ENCODE data around the gene SKAP2.

SKAP2 gene

DNA sequence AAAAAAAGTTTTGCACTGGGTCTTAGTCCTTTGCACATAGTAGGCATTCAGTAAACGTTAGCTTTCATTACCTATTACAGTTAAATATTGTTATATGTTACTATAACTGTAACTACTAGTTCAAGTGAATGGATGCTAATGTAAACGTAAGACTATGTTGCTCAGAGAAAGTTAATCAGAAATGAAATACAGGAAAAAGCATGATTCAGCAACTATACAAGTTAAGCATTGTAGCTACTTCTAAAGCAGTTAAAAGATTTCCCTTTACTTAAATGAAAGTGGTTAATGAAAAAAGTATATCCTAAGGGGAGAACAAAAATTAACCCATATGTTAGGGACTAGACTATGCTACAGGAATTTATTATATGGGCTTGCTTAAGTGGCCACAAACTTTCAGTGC lies 121.2 kb downstream of the SKAP2 start:
- no peak for DNase-seq

DNA sequence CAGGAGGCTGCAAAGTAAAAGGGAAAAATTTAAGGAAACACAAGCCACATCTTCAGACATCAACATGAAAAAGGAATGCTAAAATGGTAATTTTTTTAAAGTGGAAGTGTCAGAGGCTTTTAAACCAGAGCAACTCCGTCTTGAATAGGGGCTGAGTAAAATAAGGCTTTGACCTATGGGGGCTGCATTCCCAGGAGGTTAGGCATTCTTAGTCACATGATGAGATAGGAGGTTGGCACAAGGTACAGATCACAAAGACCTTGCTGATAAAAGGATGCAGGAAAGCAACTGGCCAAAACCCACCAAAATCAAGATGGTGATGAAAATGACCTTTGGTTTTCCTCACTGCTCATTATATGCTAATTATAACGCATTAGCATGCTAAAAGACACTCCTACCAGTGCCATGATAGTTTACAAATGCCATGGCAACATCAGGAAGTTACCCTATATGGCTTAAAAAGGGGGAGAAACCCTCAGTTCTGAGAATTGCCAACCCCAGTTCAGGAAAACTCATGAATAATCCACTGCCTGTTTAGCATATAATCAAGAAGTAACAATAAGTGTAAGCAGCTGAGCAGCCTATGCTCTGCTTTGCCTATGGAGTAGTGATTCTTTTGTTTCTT lies 128.3 kb downstream of the SKAP2 start:
- no peak for DNase-seq

DNA sequence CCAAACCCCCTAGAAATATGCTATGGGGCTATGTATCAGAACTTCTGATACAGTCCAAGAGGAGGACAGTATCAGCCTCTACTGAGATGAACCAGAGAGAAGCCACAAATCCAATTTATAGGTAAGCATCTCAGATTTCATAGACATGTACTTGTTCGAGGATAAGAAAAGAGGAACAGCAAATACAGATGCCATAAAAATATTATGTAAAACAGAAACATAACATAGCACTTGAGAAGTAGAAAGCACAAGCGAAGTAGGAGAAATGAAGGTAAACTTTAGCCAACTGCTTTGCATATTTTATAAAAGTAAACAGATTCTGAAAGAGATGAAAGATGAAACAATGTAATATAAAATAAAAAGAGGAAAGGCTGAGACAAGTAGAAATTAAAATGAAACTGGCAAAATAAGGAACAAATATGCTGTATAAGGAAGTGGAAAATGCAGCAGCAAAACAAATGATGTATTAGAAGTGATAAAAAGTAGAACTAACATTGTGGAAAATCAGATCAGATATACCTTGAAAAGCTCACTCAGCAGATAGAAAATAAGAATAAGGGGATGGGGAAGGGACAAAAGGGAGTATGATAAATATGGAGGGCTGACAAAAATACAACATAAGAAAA lies 135.1 kb downstream of the SKAP2 start:
- DNase-seq, result no peak

DNA sequence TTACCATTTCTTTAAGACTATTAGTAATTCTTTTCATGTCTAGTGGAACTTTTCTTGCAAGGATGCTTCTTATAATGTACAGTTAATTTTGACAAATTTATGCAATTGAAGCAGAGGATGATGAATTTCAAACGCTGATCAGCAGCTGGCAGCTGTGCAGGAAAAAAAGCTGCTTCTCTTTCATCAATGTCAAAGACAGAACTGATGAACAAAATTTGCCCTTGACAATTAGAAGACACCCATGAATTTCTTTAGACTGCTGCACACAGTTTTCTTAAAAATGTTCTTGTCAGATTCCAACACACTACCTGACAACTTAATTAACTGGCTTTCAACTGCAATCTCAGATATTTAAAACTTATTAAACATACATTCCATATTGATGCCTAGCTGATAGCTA lies 138.3 kb downstream of the SKAP2 start:
- no peak for DNase-seq

DNA sequence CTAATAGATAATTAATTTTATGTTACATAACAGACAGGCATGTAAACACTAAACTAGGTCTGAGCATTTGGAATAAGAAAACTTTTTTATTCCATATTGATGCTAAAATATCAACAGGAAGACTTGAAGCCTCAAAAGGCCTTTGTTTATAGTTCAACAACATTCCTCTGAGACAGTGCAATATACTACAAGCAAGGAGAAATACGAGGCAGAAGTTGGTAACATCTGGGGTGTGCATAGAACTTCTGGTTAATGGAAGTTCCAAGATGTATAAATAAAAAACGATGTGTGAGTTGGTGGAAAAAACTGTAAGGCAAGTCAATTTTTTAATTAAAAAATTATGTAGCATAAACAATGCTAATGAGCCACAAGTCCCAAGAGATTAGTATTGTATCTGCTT lies 139.6 kb downstream of the SKAP2 start:
- no peak for DNase-seq

DNA sequence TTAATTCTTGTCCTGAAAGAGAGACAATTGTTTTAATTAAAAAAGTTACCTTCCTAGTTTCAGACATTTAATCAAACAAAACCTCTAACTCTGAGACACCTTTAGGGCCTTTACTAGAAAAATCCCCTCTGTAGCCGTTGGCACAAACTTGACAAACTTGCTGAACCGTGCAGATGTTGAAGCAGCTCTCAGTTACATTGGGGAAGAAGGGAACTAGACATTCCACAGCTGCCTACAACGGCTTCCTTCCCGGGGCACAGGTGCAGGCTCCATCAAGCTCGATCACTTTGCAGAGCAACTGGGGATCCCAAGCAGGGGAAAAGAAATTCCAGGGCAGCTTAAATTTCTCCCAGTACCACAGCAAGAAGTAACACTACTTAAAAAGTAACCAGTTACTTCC lies 141.3 kb downstream of the SKAP2 start:
- DNase-seq, result no peak

DNA sequence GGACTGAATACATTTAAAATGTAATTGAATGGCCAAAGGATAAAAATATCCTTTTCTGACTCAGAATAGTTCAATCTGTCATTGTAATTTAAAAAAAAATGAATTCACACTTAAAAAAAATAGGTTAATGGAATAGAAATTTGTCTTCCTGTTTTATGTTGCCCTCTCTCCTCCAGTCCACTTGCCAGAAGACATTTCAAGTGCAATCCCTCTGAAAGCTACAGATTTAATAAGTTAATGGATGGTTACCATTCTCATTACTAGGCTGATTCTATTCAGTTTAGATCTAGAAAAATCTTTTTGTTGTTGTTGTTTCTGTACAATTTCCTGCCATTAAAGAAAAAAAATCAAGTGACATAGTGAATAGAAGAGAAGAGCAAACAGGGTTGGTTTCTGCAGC lies 142.9 kb downstream of the SKAP2 start:
- DNase-seq, result no peak

DNA sequence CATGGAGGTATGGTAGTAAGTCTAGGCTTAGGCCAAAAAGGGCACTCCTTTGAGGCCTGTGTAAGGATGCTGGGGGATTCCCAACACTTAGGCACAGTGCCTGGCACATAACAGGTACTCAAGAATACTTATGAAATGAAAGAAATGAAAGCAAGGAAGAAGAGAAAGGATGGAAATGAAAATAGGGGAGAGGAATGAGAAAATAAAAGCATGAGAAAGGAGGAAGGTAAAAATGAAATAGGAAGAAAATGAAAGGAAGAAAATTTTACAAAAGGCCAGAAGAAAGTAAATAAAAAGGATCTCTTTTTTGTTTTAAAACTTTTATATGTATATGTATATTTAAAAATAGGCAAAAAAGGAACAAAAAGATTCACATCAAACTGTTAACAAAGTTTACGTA lies 146.3 kb downstream of the SKAP2 start:
- no peak for DNase-seq

DNA sequence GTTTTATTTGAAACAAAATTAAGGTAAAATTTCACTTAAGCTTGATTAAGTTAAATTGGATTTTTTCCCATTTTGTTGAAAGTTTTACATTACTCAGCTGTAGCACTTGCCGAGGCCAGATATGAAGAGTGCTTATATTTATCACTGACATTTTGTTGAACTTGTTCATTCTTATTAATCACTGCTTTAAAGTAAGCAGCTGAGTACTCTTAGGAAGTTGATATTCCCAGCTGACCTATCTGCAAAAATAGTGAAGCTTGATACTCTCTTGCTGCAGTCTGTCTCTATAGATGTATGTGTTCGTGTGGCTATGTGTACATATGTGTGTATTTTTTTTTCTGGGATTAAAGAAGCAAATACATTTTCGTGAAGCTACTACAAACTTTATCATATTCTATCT lies 150.0 kb downstream of the SKAP2 start:
- DNase-seq, result no peak

DNA sequence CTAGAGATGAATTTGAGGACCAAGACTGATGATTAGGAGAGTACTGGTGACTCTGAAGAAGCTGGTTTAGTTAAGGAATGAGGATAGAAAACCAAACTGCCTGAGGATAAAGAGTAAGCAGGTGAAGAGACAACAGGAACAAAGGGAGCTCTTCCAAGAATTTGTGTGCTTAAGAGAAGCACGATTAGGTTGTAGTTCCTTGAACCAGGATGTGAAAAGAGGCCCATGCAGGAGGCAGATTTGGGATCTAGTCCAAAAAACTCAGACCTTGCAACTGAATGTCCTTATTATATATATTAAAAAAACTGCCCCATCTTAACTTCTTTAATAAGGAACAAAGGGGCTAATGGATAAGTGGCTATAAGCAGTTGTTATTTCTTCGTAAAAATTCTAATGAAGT lies 150.4 kb downstream of the SKAP2 start:
- no peak for DNase-seq

DNA sequence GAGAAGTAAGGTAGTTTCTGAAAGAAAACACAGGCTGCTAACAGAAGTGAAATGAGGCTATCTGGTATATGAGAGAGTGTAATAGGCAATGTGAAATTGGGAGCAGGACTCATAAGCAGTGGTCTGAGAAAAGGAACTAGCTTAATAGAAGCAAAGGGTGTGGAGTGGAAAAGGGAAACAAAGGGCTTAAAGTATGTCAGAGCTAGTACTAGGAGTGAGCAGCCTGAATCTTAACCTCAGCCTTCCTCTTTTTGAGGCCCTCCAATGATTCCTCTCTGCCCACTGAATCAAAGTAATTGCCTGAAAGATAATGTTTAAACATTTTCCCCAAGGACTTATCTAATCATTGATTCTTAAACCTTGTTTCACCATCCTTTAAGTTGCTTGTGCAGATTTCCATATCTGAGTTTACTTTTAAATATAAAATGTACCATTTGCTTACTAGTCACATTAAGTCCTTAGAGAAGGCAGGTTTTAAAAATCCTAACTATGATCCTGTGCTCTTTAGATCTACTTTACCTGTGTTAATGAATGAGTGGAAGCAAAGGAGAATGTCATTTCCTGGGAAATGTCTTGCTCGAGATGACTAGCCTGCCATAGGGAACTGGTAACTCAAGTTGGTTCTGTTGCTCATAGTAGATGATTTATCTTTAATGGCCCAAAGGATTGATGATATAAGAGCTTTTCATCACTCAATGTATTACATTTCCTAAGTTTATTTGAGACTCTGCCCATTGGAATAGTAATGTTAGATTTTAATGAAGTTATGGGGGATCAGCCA lies 155.0 kb downstream of the SKAP2 start:
- no peak for DNase-seq

DNA sequence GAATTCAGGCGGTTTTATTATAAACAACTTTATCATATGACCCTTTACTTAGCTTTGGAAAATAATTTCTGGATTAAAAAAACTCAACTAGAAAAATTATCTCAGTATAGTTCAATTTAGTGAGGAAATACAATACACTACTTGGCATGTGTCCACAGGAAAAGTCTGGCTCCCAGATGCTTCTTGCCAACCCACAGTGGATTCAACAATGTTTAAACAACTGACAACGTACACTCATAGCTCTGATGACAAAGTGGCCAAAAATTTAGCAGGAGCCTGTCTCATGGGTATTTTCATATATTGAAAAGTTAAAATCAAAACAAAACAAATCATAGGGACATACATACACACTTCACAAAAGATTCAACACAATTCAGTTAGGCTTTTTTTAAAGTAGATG lies 158.8 kb downstream of the SKAP2 start:
- DNase-seq, result no peak

DNA sequence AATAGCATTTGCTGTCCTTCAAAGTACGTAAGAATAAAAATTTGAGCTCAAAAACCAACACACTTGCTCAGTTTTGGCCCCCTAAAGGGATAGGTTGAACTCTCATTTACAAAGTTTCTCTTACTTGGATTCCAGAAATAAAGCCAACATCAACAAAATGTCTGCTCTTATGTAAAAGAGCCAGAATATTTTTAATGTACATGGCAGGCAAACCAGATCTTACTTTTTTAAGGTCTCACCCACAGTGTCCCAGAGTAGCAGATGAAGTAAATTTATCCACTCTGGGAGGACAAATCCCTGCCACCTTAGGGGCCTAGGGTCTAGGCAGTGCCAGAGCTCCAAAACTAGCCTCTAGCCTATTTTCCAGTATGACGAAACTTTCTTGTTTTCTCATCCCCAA lies 159.6 kb downstream of the SKAP2 start:
- DNase-seq, result no peak

DNA sequence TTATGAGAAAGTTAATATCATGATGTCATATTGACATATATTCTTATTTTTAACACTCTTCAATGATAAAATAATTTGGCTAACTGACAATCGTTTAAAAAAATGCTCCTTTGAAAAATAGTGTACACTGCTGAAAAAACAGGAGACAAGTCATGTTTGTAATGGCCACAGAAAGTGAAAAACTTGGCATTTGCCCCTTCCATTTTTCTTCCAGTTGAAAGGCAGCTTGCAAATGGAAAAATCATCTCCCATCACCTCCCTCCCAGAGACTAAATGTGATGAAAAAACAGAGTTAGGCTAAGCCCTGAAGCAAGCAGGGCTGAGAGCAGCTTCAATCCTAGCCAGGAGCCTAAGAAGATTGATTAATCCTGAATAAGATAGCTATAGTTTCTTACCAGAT lies 160.4 kb downstream of the SKAP2 start:
- no peak for DNase-seq

DNA sequence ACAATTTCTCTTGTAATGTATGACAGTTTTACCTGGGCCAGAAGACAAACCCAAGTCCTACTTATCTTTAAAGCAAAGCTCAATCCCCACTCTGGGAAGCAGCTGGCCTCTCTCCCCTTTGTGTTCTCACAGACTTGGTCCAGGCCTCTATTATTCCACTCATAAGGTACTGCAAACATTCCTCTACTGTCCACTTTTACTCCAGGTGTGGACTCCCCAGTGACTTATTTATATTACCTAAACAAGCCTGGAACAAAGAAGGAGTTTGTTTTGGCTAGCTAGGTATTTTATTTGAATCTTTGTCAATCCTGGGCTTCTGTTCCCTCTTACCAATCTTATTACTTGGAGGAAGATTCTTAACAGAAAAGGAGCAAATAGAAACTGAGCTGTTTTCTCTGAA lies 163.5 kb downstream of the SKAP2 start:
- no peak for DNase-seq

DNA sequence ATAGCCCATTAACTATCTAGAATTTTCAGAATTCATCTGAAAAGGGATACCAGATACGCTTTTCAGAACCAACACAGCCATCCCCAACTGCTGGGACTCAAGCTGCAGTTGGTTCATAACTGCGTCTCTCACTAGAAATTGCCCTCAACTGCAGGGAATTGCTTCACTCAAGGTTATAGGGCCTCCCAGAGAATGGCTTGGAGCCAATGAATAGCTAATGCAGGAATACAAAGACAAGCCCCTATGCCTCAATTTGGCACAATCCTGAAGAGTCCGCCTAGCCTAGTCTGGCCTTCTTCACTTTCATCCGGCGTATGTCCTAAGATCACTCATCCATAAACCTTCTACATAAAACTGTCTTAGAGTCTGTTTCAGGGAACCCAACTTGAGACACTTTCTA lies 164.0 kb downstream of the SKAP2 start:
- DNase-seq, result no peak

DNA sequence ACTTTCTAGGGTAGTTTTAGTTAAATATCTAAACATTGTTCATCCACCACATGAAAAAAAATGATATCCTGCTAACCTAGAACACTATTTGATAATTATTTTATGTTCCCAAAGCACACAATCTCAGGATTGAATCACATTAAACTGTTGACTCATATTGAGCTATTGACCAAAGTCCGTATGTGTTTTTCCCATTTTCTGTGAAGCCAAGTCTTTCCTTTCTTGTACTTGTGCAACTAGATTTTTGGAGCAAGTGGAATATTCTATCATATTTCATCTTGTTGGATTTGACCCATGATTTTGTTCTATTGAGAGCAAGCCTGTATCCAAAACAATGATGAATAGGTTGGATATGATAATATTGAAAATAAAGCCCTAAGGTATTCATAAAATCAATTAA lies 164.6 kb downstream of the SKAP2 start:
- DNase-seq, result no peak

DNA sequence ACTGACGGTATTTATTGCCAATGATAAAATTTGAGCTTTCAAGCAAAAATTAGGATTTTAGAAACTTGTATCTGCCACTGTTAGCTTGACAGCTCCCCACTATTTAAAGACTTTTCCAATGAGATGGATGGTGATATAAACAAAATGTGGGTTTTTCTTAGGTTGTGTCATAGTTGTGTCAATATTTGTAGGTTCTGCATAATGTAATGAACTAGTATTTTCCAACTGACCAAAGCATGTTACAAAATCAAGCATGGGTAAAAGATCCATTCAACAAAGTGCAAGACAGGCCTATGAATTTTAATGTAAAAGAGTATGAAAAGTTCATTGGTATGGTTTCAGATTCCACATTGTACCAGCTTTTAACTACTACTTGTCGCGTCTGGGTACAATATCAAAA lies 165.6 kb downstream of the SKAP2 start:
- DNase-seq, result no peak

DNA sequence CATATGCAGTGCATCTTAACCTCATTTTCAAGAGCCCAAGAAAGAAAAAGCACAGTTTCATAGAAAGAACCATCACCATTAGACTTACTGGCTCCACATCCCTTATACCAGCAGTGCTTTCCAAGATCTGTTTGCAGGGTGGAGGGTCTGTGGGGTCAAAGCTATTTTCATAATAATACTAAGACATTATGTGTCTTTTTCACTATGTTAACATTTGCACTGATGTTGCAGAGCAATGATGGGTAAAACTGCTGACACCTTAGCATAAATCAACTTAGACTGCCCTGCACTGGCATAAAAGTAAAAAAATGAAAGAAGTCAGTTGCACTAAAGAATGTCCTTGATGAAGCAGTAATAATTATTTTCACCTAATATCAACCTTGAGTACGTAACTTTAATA lies 166.2 kb downstream of the SKAP2 start:
- DNase-seq, result no peak

DNA sequence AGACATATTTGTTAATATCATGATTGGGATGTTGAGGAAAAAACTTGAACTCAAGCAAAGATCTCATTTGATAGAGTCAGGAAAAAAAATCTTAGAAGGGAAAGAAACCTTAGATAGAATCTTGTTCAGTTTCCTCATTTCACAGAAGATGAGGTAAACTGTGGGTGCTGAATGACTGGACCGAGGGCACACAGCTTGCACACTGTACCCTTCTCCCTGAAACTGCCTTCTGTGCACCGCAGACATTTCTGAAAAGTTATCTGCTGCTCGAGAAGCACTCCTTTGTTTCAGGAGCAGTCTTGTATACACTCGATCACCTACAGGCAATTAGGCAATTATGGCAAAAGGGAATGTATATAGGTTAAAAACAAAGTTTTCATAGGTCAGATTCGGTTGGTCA lies 167.4 kb downstream of the SKAP2 start:
- no peak for DNase-seq

DNA sequence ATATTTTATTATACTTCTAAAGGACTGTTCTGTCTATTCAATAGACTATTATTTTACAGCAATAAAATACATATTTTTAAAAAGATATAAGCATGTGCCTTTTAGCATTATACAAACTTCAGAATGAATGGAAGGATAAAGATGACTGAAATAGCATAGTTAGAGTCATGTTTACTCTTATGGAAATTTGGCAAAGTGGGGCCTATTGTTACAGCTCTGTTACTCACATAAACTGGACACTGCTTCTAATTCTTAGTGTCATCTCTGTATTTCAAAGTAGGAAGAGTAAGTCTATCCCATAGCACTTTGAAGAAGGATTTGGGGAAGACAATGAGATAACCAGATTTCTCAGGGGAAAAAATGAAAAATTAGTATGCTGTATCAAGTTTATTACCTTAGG lies 168.2 kb downstream of the SKAP2 start:
- DNase-seq, result no peak

DNA sequence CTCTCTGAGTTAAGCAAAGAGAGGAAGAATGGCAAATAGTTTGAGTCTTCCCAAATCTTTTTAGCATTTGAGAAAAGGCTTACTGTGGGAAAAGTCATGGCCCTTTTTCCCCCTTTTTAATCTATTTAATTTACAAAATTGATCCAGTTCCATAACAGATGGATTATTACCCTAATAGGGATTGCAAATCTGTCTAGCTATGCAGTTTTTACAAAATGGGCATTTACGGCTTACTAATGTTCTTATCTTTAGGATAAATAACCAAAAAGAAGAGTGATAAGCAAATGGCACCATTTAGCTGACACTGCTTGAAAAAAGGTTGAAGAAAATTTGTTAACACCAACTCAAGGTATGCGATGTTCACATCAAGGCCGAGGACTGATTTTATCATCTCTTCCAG lies 169.7 kb downstream of the SKAP2 start:
- DNase-seq, result no peak

DNA sequence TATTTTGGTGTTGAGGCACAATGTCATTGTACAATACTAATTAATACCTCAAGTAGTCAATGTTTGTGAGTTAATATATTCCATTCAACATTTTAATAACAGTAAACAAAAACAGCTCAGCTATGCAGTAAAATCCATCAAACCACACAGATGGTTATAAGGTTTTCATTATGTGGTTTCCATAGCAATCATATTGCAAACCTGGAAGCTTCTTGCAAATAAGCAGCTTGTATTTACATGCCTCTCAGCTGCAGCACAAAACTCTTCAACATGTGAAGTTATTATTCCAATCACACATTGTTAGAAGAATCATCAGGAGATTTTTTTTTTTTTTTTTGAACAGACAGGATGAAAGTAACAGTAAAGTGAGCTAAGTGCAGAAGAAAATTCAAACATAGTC lies 170.2 kb downstream of the SKAP2 start:
- DNase-seq, result no peak

DNA sequence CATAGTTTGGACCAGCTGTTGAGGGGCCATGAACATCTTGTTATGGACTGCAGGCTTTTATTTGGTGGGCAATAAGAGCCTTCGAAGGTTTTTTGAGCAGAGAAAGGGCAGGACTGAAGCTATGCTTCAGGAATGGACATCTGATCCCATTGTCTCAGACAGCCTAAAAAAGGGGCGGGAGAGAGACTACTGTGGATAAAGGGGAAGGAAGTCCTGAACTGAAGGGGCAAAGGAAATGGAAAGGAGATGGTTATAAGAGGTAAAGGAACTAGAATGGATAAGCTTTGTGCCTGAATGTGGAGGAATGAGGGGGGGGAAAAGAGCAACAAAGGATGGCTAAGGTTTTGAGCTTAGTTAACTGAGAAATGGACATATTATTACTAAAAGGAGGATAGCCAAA lies 172.5 kb downstream of the SKAP2 start:
- DNase-seq, result no peak

DNA sequence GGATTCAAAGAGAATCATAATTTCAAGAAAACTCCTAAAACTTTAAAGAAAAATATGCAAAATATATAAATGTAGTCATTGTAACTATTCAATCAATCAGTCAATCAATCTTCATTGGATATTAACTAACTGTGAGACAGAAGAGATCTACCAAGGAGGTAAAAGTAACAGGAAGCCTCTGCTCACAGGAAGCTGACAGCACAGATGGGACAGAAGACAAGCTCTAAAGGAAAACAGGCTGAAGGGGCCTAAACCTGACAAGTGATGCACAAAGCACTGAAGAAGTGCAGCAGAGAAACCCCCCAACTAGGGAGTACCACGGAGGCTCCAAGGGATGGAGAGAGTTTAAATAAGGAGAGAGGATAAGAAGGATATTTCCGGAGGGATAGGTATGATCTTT lies 173.0 kb downstream of the SKAP2 start:
- DNase-seq, result no peak

All from NCI-H774 (cell line).